ENCODE measurements around the gene SRA1. TPM values are rescaled to one million over a fixed set of nuclear protein-coding genes. Genes with fewer than 3 reads are reported as not detected.
A peak's percentile ranks its signal among the peaks of the same experiment; 100 is the strongest.

Gene SRA1
- total RNA-seq, 2 donors from 2014 or later = 24.5 to 34.1 TPM

DNA sequence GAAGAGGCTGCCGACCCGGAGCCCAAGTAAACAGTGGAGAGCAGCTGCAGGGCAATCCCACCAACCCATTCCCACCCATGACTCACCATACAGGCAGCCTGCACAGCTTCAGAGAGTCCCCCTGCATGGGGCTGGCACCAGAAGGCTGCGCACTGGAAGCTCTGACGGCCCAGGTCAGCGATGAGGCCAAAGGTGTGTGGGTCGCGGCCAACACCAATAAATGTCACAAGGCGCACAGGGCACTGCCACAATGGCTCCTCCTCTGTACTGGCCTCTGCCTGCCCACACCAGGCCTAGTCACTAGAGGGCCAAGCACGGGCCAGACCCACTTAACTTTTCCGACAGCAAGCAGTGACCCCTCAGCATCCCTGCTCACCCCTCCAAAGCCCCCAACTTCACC, 3.0 kb upstream of the SRA1 start:
- H3K27ac ChIP-seq = no peak overlapping the region
- no peak for TF ChIP-seq CTCF (IDR thresholded peaks at IDR 0.05)
- no peaks in the 10 kb centered on the region for H3K36me3 ChIP-seq
- no peaks in the 10 kb centered on the region for H3K27me3 ChIP-seq
- no peak overlapping the region for H3K9ac ChIP-seq (ENCODE audit: low read depth in 2 of 2, low read length in 2 of 2)
- no peak overlapping the region for H3K4me3 ChIP-seq
- no peaks in the 10 kb centered on the region for H3K9me3 ChIP-seq
- peaks cover 17% of the 10 kb centered on the region for H3K4me1 ChIP-seq
- DNase-seq = no peak
- intact Hi-C loops (cut with DNase I) = no loop called here

- Histone ChIP-seq H3K36me3 (no peaks in the 10 kb centered on the region), H3K27ac (no peak overlapping the region), H3K4me3 (no peak overlapping the region), H3K4me1 (peaks cover 21% of the 10 kb centered on the region), H3K27me3 (no peaks in the 10 kb centered on the region), H3K9me3 (no peaks in the 10 kb centered on the region), H3K9ac (ENCODE audit: low read depth in 2 of 2, low read length in 2 of 2) (no peak overlapping the region)
- no peak for TF ChIP-seq CTCF (IDR thresholded peaks at IDR 0.05)
- intact Hi-C loops (cut with DNase I) = no loop called here
- no peak for DNase-seq
Observed at GRCh38 chr5:140558542-140558941, 1.3 kb upstream of the SRA1 start.

- no peak for DNase-seq
Observed at GRCh38 chr5:140557965-140558364, 692 bp upstream of the SRA1 start.

GRCh38 chr5:140556438-140556837, 835 bp downstream of the SRA1 start:
- Histone ChIP-seq H3K36me3 (peaks cover 6% of the 10 kb centered on the region), H3K9me3 (no peaks in the 10 kb centered on the region), H3K27me3 (no peaks in the 10 kb centered on the region), H3K4me1 (peaks cover 16% of the 10 kb centered on the region), H3K9ac (ENCODE audit: low read depth in 2 of 2, low read length in 2 of 2) (peak overlapping the region; percentile 89 to 90), H3K27ac (no peak overlapping the region), H3K4me3 (peak overlapping the region; percentile 71)
- intact Hi-C loops (cut with DNase I) = no loop called here
- no peak for TF ChIP-seq CTCF (IDR thresholded peaks at IDR 0.05)
- DNase-seq = no peak

More at GRCh38 chr5:140557965-140558364, 692 bp upstream of the SRA1 start:
- intact Hi-C loops (cut with DNase I) = no loop called here
- TF ChIP-seq CTCF (IDR thresholded peaks at IDR 0.05) = no peak
- Histone ChIP-seq H3K4me1 (peaks cover 16% of the 10 kb centered on the region), H3K9ac (ENCODE audit: low read depth in 2 of 2, low read length in 2 of 2) (peak overlapping the region in 1 of 2 donors; percentile 90), H3K36me3 (no peaks in the 10 kb centered on the region), H3K27ac (peak overlapping the region; percentile 75), H3K27me3 (no peaks in the 10 kb centered on the region), H3K4me3 (no peak overlapping the region), H3K9me3 (no peaks in the 10 kb centered on the region)

- intact Hi-C loops (cut with DNase I) = no loop called here
- Histone ChIP-seq H3K9me3 (no peaks in the 10 kb centered on the region), H3K27ac (no peak overlapping the region), H3K4me3 (peak overlapping the region; percentile 71), H3K4me1 (peaks cover 16% of the 10 kb centered on the region), H3K36me3 (peaks cover 12% of the 10 kb centered on the region), H3K9ac (ENCODE audit: low read depth in 2 of 2, low read length in 2 of 2) (peak overlapping the region; percentile 4 to 90), H3K27me3 (no peaks in the 10 kb centered on the region)
- TF ChIP-seq CTCF (IDR thresholded peaks at IDR 0.05) = no peak
- no peak for DNase-seq
Observed at GRCh38 chr5:140555747-140556312, 1.4 kb downstream of the SRA1 start.

Measured in colonic mucosa (tissue), 4 donors.